ENCODE results near the gene FKBP7.
"Not testable (repeated sequence)": the region's sequence is repeated elsewhere in the genome, so short reads cannot be mapped to it uniquely, and the experiment has no call there.

The FKBP7 gene

DNA sequence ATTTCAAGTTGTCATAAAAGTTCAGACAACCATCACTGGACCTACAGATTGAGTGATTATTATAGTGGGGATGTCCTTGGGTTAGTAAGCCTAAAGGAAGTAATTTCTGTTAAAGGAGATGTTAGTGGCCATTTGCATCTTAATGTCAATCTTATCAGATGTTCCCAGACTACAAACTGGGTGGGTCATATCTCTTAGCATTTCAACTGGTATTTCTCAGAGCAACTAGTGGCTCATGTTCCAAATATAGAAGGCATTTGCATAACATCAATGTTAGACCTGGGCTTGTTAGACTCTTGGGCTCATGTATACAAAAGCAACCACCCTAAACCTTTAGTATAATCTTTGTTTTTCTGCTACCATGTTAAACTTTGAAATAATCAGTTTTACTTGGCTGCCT is 19.7 kb upstream of the FKBP7 start:
- H3K4me3 ChIP-seq (ENCODE audit: low read length), result no peak overlapping the region
- DNase-seq (ENCODE audit: low read depth, low spot score), result no peak

DNA sequence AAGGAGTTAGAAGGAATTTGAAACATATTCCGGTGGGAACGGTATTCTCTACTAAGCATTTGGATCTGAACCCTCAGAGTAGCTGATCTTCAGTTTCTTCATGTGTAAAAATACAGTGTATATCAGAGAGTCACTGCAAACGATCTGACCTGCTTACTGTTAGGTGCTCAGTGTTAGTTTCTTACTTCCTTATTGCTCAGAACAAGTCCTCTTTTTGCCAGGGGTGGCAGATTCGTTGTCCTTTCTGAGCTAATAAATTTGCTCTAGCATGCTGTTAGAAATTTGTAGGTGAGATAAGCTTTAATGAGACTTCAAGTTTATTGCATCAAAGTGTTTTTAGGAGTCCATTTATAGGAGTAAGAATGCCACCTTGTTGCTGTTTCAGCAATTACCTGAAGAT is 17.6 kb upstream of the FKBP7 start:
- H3K4me3 ChIP-seq (ENCODE audit: low read length), result no peak overlapping the region
- DNase-seq (ENCODE audit: low read depth, low spot score), result no peak

DNA sequence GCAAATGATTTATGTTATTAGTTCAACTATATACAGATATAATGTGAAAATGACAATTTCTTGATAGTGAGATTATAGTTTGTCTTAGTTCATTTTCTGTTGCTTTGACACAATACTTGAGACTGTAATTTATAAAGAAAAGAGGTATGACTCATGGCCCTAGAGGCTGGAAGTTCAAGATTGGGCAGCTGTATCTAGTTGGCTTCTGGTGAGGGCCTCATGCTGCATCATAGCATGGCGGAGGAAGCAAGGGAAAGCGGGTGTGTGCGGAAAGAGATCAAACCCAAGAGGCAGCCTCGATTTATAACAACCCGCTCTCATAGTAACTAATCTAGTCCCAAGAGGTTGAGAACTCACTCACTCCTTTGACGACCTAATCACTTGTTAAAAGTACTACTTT is 13.2 kb upstream of the FKBP7 start:
- no peak overlapping the region for H3K4me3 ChIP-seq (ENCODE audit: low read length)
- DNase-seq (ENCODE audit: low read depth, low spot score), result no peak

GRCh38 chr2:178485356-178485755 is 7.0 kb upstream of the FKBP7 start:
- DNase-seq (ENCODE audit: low read depth, low spot score), result no peak
- no peak overlapping the region for H3K4me3 ChIP-seq (ENCODE audit: low read length)

DNA sequence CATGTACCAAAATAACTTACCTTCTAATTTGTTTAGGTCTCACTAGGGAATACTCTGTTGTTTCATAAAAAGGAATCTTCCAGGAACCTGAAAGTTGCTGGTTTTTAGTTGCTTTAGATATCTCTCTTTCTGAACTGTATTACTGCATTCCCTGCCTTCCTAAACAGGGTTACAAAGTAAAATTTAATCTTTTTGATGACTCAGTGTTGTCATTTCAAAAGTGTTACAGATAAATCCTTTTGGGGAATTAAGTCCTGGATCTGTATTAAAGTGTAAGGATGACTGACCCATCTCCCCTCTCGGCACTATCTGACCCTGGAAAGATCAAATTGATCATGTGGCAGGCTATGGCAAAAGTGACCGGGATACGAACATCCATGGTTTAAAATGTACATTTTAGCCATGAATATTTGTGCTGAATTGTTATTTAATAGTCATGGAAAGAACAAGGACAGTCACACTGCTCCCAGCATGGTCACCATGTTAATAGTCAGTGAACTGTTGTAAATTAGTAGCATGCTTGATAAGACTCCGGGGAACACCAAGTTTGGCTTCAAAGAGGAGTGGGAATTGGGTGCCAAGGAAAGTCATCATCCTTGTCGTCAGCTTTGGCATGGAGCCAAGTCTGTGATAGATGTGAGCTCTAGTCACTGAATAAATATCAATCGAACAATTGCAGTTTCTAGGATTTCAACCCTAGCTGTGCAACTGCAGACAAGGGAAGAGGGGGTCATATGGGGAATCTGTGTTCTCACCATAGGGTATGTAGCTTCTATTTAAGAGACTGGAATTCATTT is 6.0 kb upstream of the FKBP7 start:
- H3K4me3 ChIP-seq (ENCODE audit: low read length), result no peak overlapping the region
- no peak for DNase-seq (ENCODE audit: low read depth, low spot score)

GRCh38 chr2:178482437-178482836 is 4.0 kb upstream of the FKBP7 start:
- H3K4me3 ChIP-seq (ENCODE audit: low read length), result no peak overlapping the region
- DNase-seq (ENCODE audit: low read depth, low spot score), result no peak

- peak; percentile 60 for DNase-seq (ENCODE audit: low read depth, low spot score)
- H3K4me3 ChIP-seq (ENCODE audit: low read length), result peak within 1 kb of the TSS; percentile 71
Observed at GRCh38 chr2:178480227-178481181, 2.1 kb upstream of the FKBP7 start, which contains the start of gene PLEKHA3. Gene PLEKHA3, plus strand, starts transcription at chr2:178480457. Its CDS starts 413 bp downstream, at chr2:178480870.

DNA sequence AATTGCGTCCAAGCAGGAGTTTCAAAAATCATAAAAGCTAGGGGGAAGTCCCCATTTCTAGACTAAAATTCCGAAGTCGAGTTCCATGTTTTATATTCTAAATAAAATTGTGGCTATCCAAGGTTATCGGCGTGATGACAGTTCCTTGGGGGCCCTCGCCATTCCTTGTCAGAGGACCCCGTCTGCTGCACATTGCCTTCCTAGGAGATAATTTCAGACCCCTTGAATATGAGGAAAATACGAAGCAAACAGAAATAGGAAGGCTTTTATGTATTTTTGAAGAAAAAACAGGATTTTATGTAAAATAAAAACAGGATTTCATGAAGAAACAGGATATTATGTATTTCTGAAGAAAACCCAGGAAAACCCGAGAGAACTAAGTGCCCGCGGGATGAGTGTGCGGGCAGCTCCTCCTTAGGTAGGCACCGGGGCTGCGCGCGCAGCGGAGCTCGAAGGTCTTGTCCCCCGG is 1.4 kb upstream of the FKBP7 start:
- peak overlapping the region; percentile 71 for H3K4me3 ChIP-seq (ENCODE audit: low read length)
- no peak for DNase-seq (ENCODE audit: low read depth, low spot score)

- DNase-seq (ENCODE audit: low read depth, low spot score), result no peak
- H3K4me3 ChIP-seq (ENCODE audit: low read length), result peak overlapping the region; percentile 93
Observed at GRCh38 chr2:178479275-178479616, 846 bp upstream of the FKBP7 start.

GRCh38 chr2:178478130-178478438 is 316 bp downstream of the FKBP7 start:
- no peak for DNase-seq (ENCODE audit: low read depth, low spot score)

GRCh38 chr2:178477443-178478129 is 814 bp downstream of the FKBP7 start:
- H3K4me3 ChIP-seq (ENCODE audit: low read length), result peak overlapping the region; percentile 93

More at GRCh38 chr2:178478130-178478438, 316 bp downstream of the FKBP7 start:
- H3K4me3 ChIP-seq (ENCODE audit: low read length), result peak overlapping the region; percentile 93

GRCh38 chr2:178476477-178476876 is 1.9 kb downstream of the FKBP7 start:
- no peak overlapping the region for H3K4me3 ChIP-seq (ENCODE audit: low read length)
- DNase-seq (ENCODE audit: low read depth, low spot score), result no peak

More at GRCh38 chr2:178477443-178478129, 814 bp downstream of the FKBP7 start:
- no peak for DNase-seq (ENCODE audit: low read depth, low spot score)

- H3K4me3 ChIP-seq (ENCODE audit: low read length), result no peak overlapping the region
- DNase-seq (ENCODE audit: low read depth, low spot score), result no peak
Observed at GRCh38 chr2:178474560-178474959, 3.8 kb downstream of the FKBP7 start.

DNA sequence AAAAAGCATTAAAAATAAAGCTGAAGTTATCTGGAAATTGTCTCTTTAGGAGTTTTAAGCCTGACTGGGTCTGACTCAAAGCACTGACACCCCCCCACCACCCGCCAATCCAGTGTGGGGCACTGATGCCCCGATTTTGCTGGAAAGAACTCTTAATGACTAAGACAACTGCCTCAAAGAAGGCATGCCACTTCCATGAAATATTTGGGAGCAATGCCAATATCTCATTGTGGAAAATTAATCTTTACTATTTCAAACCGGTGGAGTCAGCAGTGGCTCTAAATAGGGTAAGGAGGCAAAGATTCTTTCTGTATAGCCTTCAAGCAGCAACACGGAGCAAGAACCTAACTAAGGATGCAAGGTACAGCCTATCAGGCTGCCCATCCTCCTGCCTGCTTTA is 4.5 kb downstream of the FKBP7 start:
- H3K4me3 ChIP-seq (ENCODE audit: low read length), result no peak overlapping the region
- DNase-seq (ENCODE audit: low read depth, low spot score), result no peak

DNA sequence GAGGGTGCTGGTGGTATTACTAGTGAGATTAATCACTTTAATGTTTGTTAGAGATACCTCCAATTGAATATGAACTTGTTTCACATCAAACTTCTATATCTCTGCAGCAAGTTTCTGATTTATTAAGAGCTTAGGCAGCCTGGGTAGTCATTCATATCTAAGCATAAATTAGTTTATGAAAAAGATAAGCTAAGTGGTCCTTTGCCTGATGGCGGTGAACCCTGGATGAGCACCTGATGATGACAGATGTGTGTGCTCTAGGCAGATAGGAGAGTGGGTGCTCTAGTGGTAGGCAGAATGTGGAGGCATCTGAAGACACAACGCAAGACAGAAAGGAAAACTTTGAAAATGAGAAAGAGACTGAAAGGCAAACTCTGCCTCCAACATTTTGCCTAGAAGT is 5.0 kb downstream of the FKBP7 start:
- DNase-seq (ENCODE audit: low read depth, low spot score), result no peak
- no peak overlapping the region for H3K4me3 ChIP-seq (ENCODE audit: low read length)

DNA sequence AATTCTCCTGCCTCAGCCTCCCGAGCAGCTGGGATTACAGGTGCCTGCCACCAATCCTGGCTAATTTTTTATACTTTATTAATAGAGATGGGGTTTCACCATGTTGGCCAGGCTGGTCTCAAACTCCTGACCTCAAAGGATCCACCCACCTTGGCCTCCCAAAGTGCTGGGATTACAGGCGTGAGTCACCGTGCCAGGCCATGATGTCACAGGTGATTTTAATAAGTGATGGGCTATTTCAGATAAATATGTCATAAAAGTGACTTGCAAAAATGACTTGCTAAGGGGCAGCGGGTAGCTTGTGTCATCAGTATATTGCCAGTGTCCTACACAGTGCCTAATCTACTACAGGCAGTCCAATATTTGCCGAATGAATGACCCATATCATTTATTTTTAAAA is 7.1 kb downstream of the FKBP7 start:
- not testable (repeated sequence) for DNase-seq (ENCODE audit: low read depth, low spot score); H3K4me3 ChIP-seq (ENCODE audit: low read length)

GRCh38 chr2:178469219-178469849 is 9.1 kb downstream of the FKBP7 start:
- DNase-seq (ENCODE audit: low read depth, low spot score), result no peak

GRCh38 chr2:178457390-178457886 is 21.0 kb downstream of the FKBP7 start:
- H3K4me3 ChIP-seq (ENCODE audit: low read length), result no peak overlapping the region
- DNase-seq (ENCODE audit: low read depth, low spot score), result no peak

More at GRCh38 chr2:178469219-178469849, 9.1 kb downstream of the FKBP7 start:
- H3K4me3 ChIP-seq (ENCODE audit: low read length), result no peak overlapping the region

- H3K4me3 ChIP-seq (ENCODE audit: low read length), result no peak overlapping the region
- DNase-seq (ENCODE audit: low read depth, low spot score), result no peak
Observed at GRCh38 chr2:178455947-178456346, 22.5 kb downstream of the FKBP7 start.
